ENCODE data around the gene PRR35. TPM values are rescaled to one million over a fixed set of nuclear protein-coding genes. Genes with fewer than 3 reads are reported as not detected.
A peak's percentile ranks its signal among the peaks of the same experiment; 100 is the strongest.

The PRR35 gene
- total RNA-seq, 1 experiment from 2014 or later = 0.06 TPM

GRCh38 chr16:546909-547770 lies 13.1 kb upstream of the PRR35 start:
- no peak for DNase-seq (ENCODE audit: low read depth)

DNA sequence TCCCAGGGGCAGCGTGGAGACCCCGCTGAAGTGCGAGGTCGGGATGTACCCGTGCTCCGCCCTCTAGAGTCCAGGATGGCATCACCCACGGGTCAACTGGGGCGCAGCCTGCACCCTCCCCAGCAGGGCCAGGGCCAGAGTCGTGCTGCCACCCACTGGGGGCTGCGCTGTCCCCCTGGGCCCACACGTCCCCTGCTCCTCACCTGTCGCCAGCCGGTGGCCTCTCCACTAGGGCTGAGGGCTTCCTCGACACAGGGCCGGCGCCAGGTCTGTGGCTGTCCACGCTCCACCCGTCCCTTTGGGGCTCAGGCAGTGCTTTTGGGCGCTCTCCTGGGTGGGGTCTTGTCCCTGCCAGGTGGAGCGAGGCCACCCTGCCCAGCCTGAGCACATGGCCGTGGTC lies 11.6 kb upstream of the PRR35 start:
- DNase-seq (ENCODE audit: low read depth) = no peak

DNA sequence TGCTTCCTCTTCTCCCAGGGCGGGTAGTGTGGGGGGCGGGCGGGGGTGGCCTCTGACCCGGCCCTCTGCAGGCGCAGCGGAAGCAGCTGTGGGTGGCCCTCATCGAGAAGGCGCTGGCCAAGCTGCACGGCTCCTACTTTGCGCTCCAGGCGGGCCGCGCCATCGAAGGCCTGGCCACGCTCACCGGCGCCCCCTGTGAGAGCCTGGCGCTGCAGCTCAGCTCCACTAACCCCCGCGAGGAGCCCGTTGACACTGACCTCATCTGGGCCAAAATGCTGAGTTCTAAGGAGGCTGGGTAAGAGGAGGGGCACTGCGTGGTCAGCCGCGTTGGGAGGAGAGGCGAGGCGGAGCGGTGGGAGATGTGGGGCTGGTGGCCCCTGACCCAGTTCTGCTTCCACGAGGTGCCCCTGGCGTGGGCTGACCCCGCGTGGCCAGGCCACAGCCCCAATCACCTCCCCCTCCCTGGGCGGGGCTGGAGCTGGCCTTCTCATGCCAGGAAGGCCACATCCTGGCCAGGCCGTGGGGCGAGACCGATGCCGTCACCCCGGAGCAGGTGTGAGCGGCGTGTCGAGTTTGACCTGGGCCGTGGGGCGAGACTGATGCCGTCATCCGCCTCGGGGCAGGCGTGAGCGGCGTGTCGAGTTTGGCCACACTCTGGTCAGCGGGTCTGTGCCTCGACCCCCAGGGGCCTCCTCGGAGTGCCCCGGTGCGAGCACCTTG lies 10.5 kb upstream of the PRR35 start:
- no peak for DNase-seq (ENCODE audit: low read depth)

- DNase-seq (ENCODE audit: low read depth) = no peak
Observed at GRCh38 chr16:551210-551609, 9.0 kb upstream of the PRR35 start.

DNA sequence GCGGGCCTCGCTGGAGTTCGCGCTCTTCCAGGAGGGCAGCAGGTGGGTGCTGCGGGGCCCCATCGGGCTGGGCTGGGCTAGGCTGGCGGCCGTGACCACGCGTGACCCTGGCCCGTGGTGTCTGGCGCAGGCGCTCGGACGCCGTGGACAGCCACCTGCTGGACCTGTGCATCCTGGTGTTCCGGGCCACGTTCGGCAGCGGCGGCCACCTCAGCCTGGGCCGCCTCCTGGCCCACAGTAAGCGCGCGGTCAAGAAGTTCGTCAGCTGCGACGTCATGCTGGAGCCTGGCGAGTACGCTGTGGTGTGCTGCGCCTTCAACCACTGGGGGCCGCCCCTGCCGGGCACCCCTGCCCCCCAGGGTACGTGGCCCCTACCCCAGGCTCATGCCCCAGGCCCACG lies 8.0 kb upstream of the PRR35 start:
- DNase-seq (ENCODE audit: low read depth) = no peak

- DNase-seq (ENCODE audit: low read depth) = no peak
Observed at GRCh38 chr16:553601-554296, 6.4 kb upstream of the PRR35 start.

DNA sequence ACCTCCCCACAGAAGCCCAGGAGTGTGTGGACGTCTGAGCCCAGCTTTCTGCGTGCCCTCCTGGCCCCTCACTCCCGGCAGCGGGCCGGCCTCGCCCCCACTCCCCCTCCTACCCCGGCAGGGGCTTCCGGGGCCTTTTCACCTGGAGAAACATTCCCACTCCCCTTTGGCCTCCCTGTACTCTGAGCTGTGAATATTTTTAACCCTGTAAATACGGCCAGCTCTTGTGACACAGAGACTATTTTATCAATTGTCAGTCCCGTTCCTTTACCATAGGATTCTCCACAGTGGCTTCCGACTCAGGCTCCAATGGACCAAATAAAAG lies 5.9 kb upstream of the PRR35 start:
- DNase-seq (ENCODE audit: low read depth) = no peak

- peak; percentile 74 for DNase-seq (ENCODE audit: low read depth)
Observed at GRCh38 chr16:554640-555365, 5.4 kb upstream of the PRR35 start.

DNA sequence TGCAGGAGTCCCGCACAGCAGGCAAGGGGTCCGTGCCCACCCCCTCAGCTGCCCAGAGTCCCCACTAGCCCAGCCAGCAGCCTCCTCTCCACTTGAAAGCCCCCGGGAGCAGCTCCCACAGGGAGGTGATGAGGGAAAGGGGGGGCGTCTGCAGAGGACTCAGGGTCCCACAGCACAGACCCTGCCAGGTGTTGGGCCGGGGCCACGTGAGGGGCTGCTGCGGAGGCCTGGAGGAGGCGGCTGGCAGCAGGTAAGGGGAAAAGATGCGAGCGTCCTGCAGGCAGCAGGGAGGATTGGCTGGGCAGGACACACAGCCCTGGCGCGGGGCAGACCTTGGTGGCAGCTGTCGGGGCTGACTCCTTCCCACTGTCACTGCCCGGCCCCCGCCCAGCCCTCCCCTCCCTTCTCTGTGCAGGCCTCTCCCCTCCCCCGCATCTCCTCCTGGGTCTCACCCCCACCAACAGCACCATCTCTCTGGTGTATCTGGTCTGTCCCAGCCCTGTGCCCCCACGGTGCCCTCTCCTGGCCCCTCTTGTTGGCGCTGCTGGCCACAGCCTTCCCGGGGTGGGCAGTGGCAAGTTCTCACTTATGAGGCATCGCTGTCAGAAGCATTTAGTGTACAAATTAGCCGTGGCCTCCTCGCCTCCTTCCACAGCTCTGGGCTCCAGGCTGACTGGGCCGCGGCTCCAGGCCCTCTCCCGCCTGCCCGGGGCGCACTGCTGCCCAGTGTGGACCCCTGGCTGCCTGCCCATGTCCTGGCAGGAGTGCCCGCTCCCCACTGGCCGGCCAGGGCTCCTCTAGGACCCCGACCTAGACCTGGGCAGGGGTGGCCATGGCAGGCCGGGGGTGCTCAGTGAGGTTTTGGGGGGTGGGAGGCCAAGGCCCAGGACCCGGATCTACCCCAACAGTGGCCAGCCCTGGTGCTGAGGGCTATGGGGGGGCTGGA lies 4.4 kb upstream of the PRR35 start:
- DNase-seq (ENCODE audit: low read depth) = peak; percentile 13

DNA sequence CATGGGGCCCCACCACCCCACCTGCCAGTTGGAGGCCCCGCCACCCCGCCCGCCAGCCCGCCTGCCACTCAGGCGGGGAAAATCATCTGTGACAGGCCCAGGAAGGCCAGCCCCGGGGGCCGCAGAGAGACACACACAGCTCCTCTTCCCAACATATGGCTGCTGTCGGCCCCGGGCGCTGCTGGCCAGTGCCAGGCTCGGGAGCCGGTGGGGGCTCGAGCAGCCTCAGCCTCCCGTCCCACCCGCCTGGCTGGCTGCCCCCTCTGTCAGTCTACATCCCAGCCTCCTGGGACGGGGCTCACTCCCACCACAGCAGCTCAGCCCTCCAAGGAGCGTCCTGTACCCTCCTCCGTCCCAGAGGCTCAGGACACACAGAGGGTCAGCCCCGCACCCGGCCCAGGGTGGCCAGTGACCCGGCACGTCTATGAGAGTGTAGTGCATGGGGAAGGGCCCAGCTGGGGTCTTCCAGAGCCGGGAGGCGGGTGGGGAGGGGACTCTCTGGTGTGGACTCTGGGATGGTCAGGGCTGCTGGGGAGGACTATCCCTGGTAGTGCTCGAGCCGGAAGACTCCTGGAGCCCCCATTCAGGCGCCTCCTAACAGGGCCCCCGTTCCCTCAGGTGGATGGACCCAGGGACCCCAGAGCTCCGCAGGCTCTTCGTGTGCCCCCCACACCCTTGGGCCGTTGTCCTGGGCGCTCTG lies 3.6 kb upstream of the PRR35 start:
- no peak for DNase-seq (ENCODE audit: low read depth)

GRCh38 chr16:557463-558297 lies 2.5 kb upstream of the PRR35 start:
- no peak for DNase-seq (ENCODE audit: low read depth)

DNA sequence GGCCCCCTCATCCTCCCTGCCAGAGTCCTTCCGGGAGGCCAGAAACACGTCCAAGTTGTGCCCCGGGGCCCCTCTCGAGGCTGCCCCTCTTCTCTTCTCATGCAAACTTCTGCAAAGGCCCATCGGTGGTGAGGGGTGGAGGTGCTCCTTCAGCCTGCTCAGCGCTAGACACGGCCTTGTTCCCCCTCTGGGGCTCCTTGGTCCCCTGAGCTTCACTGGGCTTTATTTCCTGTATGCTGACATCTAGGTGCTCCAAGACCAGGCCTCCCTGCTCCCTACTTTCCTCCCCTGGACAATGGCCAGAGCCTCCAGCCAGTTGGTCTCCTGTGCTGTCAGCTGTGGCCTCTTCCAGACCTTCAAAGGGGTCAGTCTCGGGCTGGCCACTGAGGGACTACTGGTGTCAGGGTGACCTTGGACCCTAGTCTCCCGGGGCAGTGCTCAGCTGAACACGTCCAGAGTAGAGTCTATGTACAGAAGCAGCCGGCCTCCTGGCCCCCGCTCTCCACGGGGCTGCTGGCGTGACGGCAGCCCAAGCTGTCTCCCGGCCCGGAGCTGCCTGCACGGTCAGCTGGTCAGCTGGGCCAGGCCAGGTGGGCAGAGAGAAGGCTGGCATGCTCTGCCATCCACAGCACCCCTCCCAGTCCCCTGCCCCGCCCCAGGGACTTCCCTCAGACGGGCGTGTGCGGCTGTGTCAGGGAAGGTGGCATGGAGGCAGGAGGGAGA lies 1.7 kb upstream of the PRR35 start:
- no peak for DNase-seq (ENCODE audit: low read depth)

DNA sequence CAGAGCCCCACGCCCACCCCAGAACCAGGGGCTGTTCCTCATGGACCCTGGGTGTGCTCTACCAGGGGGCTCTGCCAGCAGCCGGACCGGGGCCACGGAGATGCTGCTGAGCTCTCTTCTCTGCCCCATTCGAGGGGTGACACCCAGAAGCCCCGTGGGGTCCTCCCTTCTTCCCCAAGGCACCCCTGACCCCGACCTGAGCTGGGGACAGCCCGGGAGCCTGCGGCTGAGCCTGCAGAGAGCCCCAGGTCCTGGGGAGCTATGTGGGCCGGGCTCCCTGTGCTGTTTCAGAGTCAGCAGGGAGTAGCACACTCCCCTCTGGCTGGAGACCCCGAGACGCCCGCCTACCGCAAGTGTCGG lies 1.2 kb upstream of the PRR35 start:
- DNase-seq (ENCODE audit: low read depth) = no peak

- DNase-seq (ENCODE audit: low read depth) = no peak
Observed at GRCh38 chr16:559411-560203, 587 bp upstream of the PRR35 start.

- DNase-seq (ENCODE audit: low read depth) = no peak
Observed at GRCh38 chr16:560701-561412, 663 bp downstream of the PRR35 start.

DNA sequence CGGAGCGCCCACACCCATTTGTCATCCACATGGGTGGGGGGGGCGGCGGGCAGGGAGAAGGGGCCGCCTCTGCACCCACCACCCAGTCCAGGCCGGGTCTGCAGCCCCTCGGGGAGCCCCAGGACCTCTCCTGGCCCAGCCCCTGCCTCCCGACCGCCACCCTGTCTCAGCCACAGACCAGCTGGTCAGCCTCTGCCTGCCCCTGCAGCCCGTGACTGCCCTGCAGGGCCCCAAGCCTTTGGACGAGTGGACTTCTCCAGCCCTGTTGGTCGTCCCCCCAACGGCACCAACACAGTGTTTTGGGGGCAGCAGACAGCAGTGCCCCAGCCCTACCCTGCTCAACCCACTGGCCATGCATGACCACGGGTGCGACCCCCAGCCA lies 1.2 kb downstream of the PRR35 start:
- DNase-seq (ENCODE audit: low read depth) = no peak
